G401 (cell line): ENCODE data around the gene COA3. TPM values are rescaled to one million over a fixed set of nuclear protein-coding genes. Genes with fewer than 3 reads are reported as not detected.

Source experiments
- DNase-seq: peaks from one replicate; pipeline ENCODE4 v3.0.0-alpha.2; 2015; ENCODE audit warnings: low spot score
- in situ Hi-C: cut with HindIII; loops from 2 replicates; pipeline ENCODE4 v1.10.0; 2016; ENCODE audit warnings: low sequenced_read_pairs, mixed read lengths
- total RNA-seq: library from RNA; depleted of rRNA; stranded (reverse); fragments of >200 nt; shearing (Covaris generic); gene quantifications from 2 replicates; pipeline ENCODE4 v1.2.3, GENCODE V29; 2014; rRNA removed

The COA3 gene, protein sequence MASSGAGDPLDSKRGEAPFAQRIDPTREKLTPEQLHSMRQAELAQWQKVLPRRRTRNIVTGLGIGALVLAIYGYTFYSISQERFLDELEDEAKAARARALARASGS
- total RNA-seq = 53.7 and 75.4 TPM in 2 replicates

- peak; percentile 88 for DNase-seq
- in situ Hi-C loops = no loop called here
These were observed at the start of gene COA3, which contains the start of gene CNTD1 for GRCh38 chr17:42798383-42799380. Gene COA3, minus strand, starts transcription at chr17:42798704. Its CDS starts 23 bp downstream, at chr17:42798681. Gene CNTD1, plus strand, starts transcription at chr17:42798861. Its CDS starts 207 bp downstream, at chr17:42799068.

DNA sequence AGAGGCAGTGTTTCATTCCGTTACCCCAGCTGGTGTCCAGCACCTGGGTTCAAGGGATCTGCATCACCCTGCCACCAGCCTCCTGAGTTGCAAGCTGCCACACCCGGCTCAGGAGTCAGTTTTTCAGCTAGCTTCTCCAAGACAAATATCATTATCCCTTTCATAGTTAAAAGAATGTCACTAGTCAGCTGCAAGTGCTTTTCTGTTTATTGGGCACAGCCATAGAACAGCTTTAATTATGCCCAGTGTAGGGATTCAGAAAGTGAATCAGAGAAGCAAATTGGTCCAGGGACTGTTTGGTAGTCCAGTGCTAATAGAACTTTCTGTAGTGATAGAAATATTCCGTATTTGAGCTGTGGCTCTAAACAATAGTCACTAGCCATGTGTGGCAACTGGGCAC, 49.6 kb upstream of the COA3 start:
- in situ Hi-C loops = no loop called here
- no peak for DNase-seq

GRCh38 chr17:42846594-42847280, 48.2 kb upstream of the COA3 start:
- in situ Hi-C loops = no loop called here
- no peak for DNase-seq

DNA sequence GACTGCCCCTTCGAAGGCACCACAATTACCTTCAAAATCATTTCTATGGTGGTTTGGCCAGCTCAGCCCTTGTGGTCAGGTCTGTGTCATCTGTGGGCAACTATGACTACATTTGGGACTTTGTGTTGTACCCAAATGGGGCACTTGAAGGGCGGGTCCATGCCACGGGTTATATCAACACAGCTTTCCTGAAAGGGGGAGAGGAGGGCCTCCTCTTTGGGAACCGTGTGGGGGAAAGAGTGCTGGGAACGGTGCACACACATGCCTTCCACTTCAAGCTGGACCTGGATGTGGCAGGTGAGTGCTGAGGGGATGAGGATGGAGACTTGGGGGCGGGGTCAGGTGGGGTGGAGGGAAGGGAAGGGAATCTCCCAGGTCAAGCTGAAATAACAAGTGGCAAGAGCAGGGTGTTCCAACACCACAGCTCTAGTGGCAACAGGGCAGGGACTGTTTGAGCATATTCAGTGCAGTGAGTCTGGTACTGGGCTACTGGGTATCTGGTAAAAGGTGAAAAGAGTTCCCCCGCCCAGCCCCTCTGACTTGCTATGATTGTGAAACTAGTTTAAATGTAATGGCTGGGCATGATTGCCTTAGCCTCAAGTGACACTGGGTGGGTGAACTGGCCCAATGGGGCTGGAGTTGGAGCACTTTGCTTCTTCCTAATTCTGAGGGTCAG, 47.6 kb upstream of the COA3 start:
- DNase-seq = no peak
- in situ Hi-C loops = no loop called here

- no peak for DNase-seq
- in situ Hi-C loops = no loop called here
These were observed 47.0 kb upstream of the COA3 start for GRCh38 chr17:42845556-42845917.

DNA sequence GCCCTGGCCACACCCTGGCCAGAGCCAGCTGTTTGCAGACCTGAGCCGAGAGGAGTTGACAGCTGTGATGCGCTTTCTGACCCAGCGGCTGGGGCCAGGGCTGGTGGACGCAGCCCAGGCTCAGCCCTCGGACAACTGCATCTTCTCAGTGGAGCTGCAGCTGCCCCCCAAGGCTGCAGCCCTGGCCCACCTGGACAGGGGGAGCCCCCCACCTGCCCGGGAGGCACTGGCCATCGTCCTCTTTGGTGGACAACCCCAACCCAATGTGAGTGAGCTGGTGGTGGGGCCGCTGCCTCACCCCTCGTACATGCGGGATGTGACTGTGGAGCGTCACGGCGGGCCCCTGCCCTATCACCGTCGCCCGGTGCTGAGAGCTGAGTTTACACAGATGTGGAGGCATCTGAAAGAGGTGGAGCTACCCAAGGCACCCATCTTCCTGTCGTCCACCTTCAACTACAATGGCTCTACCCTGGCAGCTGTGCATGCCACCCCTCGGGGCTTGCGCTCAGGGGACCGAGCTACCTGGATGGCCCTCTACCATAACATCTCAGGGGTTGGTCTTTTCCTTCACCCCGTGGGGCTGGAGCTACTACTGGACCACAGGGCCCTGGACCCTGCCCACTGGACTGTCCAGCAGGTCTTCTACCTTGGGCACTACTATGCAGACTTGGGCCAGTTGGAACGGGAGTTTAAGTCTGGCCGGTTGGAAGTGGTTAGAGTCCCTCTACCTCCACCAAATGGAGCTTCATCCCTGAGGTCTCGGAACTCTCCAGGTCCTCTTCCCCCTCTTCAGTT, 46.5 kb upstream of the COA3 start:
- in situ Hi-C loops = no loop called here
- no peak for DNase-seq

GRCh38 chr17:42844271-42844670, 45.8 kb upstream of the COA3 start, which contains the start of gene AOC2:
Gene AOC2, plus strand, starts transcription at chr17:42844580. Its CDS starts 47 bp downstream, at chr17:42844627.
- no peak for DNase-seq
- in situ Hi-C loops = no loop called here

- DNase-seq = peak; percentile 68
- in situ Hi-C loops = no loop called here
These were observed 44.9 kb upstream of the COA3 start for GRCh38 chr17:42843358-42843934.

- in situ Hi-C loops = no loop called here
- DNase-seq = no peak
These were observed 43.6 kb upstream of the COA3 start for GRCh38 chr17:42841975-42842685.

DNA sequence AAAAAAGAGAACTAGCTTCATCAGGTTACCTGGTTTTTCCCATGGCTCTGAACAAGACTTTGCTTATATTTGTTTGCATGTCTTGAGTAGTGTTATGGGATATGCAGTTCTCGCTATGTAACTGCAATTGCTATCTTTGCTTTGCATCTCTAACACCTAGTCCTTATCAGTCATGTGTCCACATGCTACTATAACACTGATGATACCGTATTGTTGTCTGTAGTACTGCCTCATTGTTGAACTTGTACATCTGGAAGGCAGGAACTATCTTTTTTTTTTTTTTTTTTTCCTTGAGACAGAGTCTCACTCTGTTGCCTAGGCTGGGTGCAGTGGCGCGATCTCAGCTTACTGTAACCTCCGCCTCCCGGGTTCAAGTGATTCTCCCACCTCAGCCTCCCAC, 37.2 kb upstream of the COA3 start:
- in situ Hi-C loops = no loop called here
- DNase-seq = no peak

DNA sequence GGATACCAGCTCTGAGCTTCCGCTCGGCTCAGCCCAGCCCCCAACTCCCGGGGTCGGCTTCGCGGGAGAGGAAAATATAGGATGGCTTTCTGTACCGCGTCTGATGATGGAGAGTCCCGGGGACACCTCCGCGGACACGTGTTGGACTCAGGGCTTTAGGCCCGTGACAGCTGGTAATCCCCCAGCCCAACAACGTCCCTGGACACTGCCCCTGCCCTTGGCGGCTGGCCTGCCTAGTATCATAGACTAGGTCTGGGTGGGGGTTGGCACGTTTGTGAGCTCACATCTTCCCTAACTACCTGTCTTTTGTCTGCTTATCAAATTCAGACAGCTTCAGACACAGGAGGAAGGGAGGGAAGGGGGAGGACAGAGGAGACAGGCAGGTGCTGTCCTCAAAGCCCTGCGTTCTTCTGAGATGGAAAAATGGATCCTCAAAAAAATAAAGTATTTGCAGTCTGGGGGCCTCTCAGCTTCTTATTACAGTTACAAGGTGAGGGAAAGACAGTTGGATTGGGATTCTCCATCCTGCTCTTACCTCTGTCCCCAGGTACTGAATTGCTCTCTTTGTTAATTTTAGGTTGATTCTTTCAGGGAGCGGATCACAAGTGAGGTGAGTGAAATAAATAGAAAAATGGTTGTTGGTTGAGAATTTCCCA, 35.4 kb upstream of the COA3 start:
- in situ Hi-C loops = no loop called here

DNA sequence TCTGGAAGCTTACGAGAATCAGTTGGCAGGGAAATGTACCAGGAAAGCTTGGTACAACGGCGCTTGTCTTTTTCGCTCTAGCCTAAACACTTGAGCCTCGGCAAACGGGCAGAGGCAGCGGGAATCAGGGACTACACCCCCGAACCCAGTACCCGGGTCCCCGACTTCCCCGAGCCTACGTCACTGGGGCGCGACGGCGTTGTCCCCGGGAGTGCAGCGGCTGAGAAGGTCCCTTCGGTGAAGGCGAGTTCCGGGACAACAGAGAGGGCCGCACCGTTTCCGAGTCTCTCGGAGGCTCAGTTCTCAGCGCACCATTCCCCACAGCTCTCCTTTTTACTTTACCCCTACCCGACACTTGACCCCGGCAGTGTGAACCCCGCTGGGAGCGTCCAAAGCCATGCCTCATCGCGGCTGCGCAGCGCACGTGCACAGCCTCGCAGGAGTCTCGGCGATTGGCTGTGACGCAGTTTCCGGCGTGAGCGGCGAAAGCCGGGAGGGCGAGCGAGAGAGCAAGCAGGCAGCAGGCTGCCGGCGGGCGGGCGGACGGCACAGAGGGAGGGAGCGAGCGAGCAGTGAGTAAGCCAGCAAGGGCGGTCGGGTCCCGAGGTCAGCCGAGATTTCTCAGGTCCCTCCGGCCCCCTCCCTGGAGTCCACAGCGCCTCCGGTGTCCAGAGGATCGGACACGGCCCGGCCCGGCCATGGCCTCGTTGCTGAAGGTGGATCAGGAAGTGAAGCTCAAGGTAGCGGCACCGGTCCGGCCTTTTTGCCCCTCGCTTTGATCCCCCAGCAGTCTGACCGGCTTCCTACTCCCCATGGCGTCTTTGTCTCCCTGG, 34.6 kb upstream of the COA3 start, which contains the start of gene PSME3:
Gene PSME3, plus strand, starts transcription at position 464 of the 833 bp plus-strand sequence. Its CDS starts 235 bp downstream, at position 699.
- in situ Hi-C loops = no loop called here
- DNase-seq = peak; percentile 89

More for the DNA sequence above, 35.4 kb upstream of the COA3 start:
- no peak for DNase-seq

DNA sequence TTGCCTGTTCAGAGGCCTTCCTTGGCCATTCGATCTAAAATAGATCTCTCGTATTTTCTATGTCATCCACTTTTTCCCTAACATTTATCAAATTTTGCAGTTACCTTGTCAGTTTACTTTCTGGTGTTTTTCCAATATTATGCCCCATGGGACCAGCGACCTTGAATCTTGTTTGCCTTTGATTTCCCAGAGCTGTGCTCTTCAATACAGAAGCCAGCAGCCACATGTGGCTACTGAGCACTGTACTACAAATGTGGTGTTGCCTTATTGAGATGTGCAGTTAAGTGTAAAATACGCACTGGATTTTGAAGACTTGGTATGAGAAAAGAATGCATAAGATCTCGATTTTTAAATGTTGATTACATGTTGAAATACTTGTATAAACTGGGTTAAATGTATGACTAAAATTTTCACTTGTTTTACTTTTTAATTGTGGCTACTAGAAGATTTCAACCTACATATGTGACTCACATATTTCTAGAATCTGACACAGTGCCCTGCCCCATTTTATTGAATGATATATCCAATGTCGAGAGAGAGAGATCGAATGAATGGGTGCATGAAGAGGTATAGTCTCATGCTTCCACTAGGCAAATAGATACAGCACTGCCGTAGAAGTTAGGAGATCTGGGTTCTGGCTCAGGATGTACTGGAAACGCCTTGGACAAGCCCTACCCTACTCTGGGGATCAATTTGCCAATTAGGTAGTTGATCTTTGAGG, 33.9 kb upstream of the COA3 start:
- no peak for DNase-seq
- in situ Hi-C loops = no loop called here

- in situ Hi-C loops = no loop called here
- DNase-seq = no peak
These were observed 32.5 kb upstream of the COA3 start for GRCh38 chr17:42830971-42831370.

DNA sequence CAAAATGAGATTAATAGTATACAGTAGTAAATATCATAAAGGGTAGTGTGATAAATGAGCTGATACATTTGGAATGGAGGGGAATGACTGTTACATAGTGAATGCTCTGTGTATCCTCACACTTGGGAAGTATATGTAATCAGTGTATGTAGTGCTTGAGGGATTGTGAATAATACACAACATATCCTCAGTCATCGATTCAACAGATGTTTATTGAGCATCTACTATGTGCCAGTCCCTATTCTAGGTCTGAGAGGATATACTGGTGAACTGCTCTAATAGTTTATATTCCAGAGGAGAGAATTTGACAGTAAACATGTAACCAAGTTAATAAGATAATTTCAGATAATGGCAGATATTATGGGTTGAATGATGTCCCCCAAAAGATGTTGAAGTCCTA, 29.0 kb upstream of the COA3 start:
- in situ Hi-C loops = no loop called here
- no peak for DNase-seq

DNA sequence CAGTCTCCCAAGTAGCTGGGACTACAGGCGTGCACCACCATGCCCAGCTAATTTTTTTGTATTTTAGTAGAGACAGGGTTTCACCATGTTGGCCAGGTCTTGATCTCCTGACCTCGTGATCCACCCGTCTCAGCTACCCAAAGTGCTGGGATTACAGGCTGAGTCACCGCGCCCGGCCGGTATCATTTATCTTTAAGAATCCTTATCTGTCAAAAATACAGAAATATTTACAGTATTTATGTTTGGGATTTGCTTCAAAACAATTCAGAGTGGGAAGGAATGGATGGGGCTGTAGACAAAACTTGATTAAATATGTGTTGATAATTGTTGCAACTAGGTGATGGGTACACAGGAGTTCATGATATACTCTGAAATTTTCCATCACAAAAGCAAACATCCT, 22.7 kb upstream of the COA3 start:
- in situ Hi-C loops = no loop called here

More for the DNA sequence above, 22.7 kb upstream of the COA3 start:
- no peak for DNase-seq
